HL-60 (cell line): ENCODE measurements around the gene FOXP1.

Experiments used
- CTCF ChIP-seq: IDR thresholded peaks from one replicate; pipeline ENCODE4 v1.5.1; 2011; ENCODE audit warnings: low read length, control low read depth, inconsistent platforms; ENCODE audit not compliant: insufficient read depth
- GABPA ChIP-seq: IDR thresholded peaks from 2 replicates; pipeline ENCODE4 v1.6.1; 2012; ENCODE audit warnings: low read depth
- POLR2AphosphoS5 ChIP-seq: IDR thresholded peaks from 2 replicates; pipeline ENCODE4 v1.6.1; 2012; ENCODE audit warnings: low read depth
- REST ChIP-seq: IDR thresholded peaks from 2 replicates; pipeline ENCODE4 v1.6.1; 2012; ENCODE audit warnings: low read depth; ENCODE audit not compliant: insufficient replicate concordance
- SPI1 ChIP-seq: IDR thresholded peaks from 2 replicates; pipeline ENCODE4 v1.6.1; 2012; ENCODE audit warnings: low read depth, mild to moderate bottlenecking, borderline replicate concordance

DNA sequence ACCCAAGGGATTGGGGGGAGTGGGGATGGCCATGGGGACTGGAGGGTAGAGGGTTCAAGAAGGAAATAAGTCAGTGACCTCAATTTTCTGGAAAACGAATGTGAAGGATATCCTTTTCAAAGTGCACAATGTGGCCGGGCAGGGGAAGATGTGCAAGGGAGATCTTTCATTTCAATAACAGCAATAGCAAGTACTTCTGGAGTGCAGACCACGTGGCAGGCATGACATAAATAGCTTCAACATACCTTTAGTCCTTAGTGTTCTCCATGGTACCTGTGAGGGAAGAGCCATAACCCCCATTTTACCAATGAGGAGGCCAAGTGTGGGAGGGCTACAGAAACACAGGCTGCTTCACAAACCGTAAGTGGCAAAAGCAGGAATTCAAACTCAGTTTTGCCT lies 138.7 kb downstream of the FOXP1 start:
- no peak for TF ChIP-seq CTCF
- no peak for TF ChIP-seq GABPA
- TF ChIP-seq POLR2AphosphoS5 = 0 out of 2 replicates have a peak, but pooled peaks have one; percentile 25
- TF ChIP-seq REST = no peak
- TF ChIP-seq SPI1 = no peak
